ENCODE measurements around the gene ATG7. TPM values are rescaled to one million over a fixed set of nuclear protein-coding genes. Genes with fewer than 3 reads are reported as not detected.

Gene ATG7
- polyA plus RNA-seq, 1 donor (not counting 4 experiments of a cell fraction or from before 2014, with no cell fraction given): 27.9 TPM

- DNase-seq (ENCODE audit: low read depth, low spot score) (no peak), FAIRE-seq (no peak)
- peaks cover 12 to 21% of the 10 kb centered on the region in 2 experiments for H3K36me3 ChIP-seq (ENCODE audit: control insufficient read depth in 2 of 2, extremely low read depth in 1 of 2, insufficient read depth in 2 of 2, low read length in 2 of 2)
- no peak overlapping the region for H3K4me2 ChIP-seq (ENCODE audit: control insufficient read depth, extremely low read depth, insufficient read depth, low read depth, low read length)
- no peak for TF ChIP-seq EZH2 (IDR thresholded peaks at IDR 0.05; ENCODE audit: low read length)
- no peak for TF ChIP-seq CTCF (optimal IDR thresholded peaks at IDR 0.05 in 1 of 3, IDR thresholded peaks at IDR 0.05 in 1 of 3, conservative IDR thresholded peaks at IDR 0.05 in 1 of 3; ENCODE audit: extremely low read depth in 1 of 3, insufficient read depth in 2 of 3, low read length in 3 of 3)
- H3K9me1 ChIP-seq (ENCODE audit: control insufficient read depth, extremely low read depth, insufficient read depth, low read length): no peaks in the 10 kb centered on the region
- no peaks in the 10 kb centered on the region for H3K9me3 ChIP-seq (ENCODE audit: control insufficient read depth, low read depth, low read length)
- no peak overlapping the region for H3K4me3 ChIP-seq (ENCODE audit: control insufficient read depth in 2 of 3, extremely low read depth in 1 of 3, insufficient read depth in 2 of 3, low read depth in 1 of 3, low read length in 3 of 3)
- H2AFZ ChIP-seq (ENCODE audit: control insufficient read depth, low read length): no peak overlapping the region
- H3K79me2 ChIP-seq (ENCODE audit: control insufficient read depth, insufficient read depth, low read length): peaks cover 46% of the 10 kb centered on the region
- no peak overlapping the region for H3K27ac ChIP-seq (ENCODE audit: control insufficient read depth, insufficient read depth, low read length)
- H4K20me1 ChIP-seq (ENCODE audit: control insufficient read depth, extremely low read depth, insufficient read depth, low read length): peaks cover 3% of the 10 kb centered on the region
- dilution Hi-C loops (cut with MboI; ENCODE audit: extremely low pct_ligation_motif_present, low sequenced_read_pairs): no loop called here
- H3K9ac ChIP-seq (ENCODE audit: control insufficient read depth, extremely low read depth, insufficient read depth, low read length): no peak overlapping the region
- no peaks in the 10 kb centered on the region for H3K27me3 ChIP-seq (ENCODE audit: control insufficient read depth, extremely low read depth, insufficient read depth, low read length)
- H3K4me1 ChIP-seq (ENCODE audit: control insufficient read depth, extremely low read depth, insufficient read depth, low read length): peaks cover 32% of the 10 kb centered on the region
Observed at GRCh38 chr3:11566478-11566877, 294.3 kb downstream of the ATG7 start.

- peaks cover 3% of the 10 kb centered on the region for H4K20me1 ChIP-seq (ENCODE audit: control insufficient read depth, extremely low read depth, insufficient read depth, low read length)
- no peak overlapping the region for H3K4me3 ChIP-seq (ENCODE audit: control insufficient read depth in 2 of 3, extremely low read depth in 1 of 3, insufficient read depth in 2 of 3, low read depth in 1 of 3, low read length in 3 of 3)
- H3K4me2 ChIP-seq (ENCODE audit: control insufficient read depth, extremely low read depth, insufficient read depth, low read depth, low read length): no peak overlapping the region
- H2AFZ ChIP-seq (ENCODE audit: control insufficient read depth, low read length): no peak overlapping the region
- no peak overlapping the region for H3K27ac ChIP-seq (ENCODE audit: control insufficient read depth, insufficient read depth, low read length)
- no peaks in the 10 kb centered on the region for H3K27me3 ChIP-seq (ENCODE audit: control insufficient read depth, extremely low read depth, insufficient read depth, low read length)
- TF ChIP-seq CTCF (optimal IDR thresholded peaks at IDR 0.05 in 1 of 3, IDR thresholded peaks at IDR 0.05 in 1 of 3, conservative IDR thresholded peaks at IDR 0.05 in 1 of 3; ENCODE audit: extremely low read depth in 1 of 3, insufficient read depth in 2 of 3, low read length in 3 of 3): no peak
- no peak for TF ChIP-seq EZH2 (IDR thresholded peaks at IDR 0.05; ENCODE audit: low read length)
- dilution Hi-C loops (cut with MboI; ENCODE audit: extremely low pct_ligation_motif_present, low sequenced_read_pairs): no loop called here
- no peak for DNase-seq (ENCODE audit: low read depth, low spot score)
- H3K9ac ChIP-seq (ENCODE audit: control insufficient read depth, extremely low read depth, insufficient read depth, low read length): no peak overlapping the region
- H3K4me1 ChIP-seq (ENCODE audit: control insufficient read depth, extremely low read depth, insufficient read depth, low read length): peaks cover 28% of the 10 kb centered on the region
- peaks cover 12 to 21% of the 10 kb centered on the region in 2 experiments for H3K36me3 ChIP-seq (ENCODE audit: control insufficient read depth in 2 of 2, extremely low read depth in 1 of 2, insufficient read depth in 2 of 2, low read length in 2 of 2)
- FAIRE-seq: no peak
- peaks cover 46% of the 10 kb centered on the region for H3K79me2 ChIP-seq (ENCODE audit: control insufficient read depth, insufficient read depth, low read length)
- H3K9me1 ChIP-seq (ENCODE audit: control insufficient read depth, extremely low read depth, insufficient read depth, low read length): no peaks in the 10 kb centered on the region
- no peaks in the 10 kb centered on the region for H3K9me3 ChIP-seq (ENCODE audit: control insufficient read depth, low read depth, low read length)
Observed at GRCh38 chr3:11566916-11567315, 294.7 kb downstream of the ATG7 start.

Data from keratinocyte (primary cell).